OCI-LY3 (cell line): Measurements from ENCODE around the gene CACNA2D3.

Experiments
- CTCF ChIP-seq: fragments of 200-600, 300-600 bp; sonication (generic); IDR thresholded peaks from 2 replicates; pipeline ENCODE4 v1.5.1; 2014; ENCODE audit warnings: antibody characterized with exemption, low read length, low read depth
- EZH2phosphoT487 ChIP-seq: fragments of 200-600 bp; shearing (Covaris generic); IDR thresholded peaks from 2 replicates; pipeline ENCODE4 v1.6.1; 2018; ENCODE audit warnings: antibody characterized with exemption, mixed run types, low read depth

- no peak for TF ChIP-seq CTCF
- TF ChIP-seq EZH2phosphoT487, result no peak
These were observed 365.9 kb downstream of the CACNA2D3 start for GRCh38 chr3:54488297-54488696.
